GM21619 (cell line): ENCODE measurements around the gene NENF.
"Not testable (repeated sequence)": the region's sequence is repeated elsewhere in the genome, so short reads cannot be mapped to it uniquely, and the experiment has no call there.

Experiments used
- ATAC-seq: cut with Tn5 transposase; IDR thresholded peaks from one replicate; pipeline ENCODE4 v1.9.1; 2021; ENCODE audit not compliant: unreplicated experiment

NENF gene

DNA sequence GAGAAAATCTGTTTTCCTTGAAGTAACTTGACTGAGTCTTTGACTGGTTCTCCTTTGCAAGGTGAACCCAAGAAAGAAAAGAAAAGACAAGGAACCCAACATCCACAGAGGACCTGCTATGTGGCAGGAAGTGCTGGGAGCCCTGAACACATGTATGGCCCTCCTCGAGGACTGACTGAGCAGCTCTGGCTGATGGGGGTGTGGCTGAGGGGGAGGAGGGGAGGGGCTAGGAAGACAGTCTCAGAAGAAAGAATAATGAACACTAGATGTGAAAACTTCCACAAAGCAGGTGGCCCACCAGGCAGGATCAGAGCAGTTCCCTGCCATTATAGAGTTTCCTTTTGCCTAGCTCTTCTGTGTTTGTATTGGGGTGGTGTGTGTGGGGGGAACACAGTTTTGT lies 26.1 kb downstream of the NENF start:
- no peak for ATAC-seq

DNA sequence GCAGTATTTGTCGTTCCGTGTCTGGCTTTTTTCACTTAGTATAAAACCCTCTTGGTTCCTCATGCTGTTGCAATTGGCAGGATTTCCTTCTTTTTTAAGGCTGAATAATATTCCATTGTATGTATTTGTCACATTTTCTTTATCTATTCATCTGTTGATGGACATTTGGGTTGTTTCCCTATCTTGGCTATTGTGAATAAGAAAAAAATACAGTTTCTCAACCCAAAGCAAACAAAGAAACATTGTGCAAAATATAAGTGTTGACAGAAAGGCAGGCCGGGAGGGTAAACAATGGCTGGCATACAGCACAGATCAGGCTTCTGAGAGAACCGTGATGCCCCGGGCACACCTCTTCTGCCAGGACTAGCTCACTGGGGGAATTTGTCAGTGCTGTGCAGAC lies 26.9 kb downstream of the NENF start:
- no peak for ATAC-seq

DNA sequence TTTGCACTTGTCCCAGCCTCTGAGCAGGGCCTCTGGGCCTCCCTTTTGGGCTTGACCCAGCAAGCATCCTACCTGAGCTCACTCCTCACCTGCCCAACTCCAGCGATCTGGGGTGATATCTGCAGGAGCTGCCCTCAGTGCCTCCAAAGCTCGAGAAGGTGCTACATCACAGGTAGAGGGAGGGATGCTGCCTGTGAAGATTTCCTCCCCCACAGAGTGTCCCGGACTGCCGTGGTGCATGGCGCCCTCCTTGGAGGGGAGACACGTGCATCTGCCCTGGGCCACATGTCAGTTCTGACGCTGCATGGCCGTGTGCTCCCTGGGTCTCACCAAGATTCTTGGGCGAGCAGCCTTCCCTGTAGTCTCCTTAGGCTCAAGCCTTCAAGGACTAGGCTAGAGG lies 27.7 kb downstream of the NENF start:
- no peak for ATAC-seq

DNA sequence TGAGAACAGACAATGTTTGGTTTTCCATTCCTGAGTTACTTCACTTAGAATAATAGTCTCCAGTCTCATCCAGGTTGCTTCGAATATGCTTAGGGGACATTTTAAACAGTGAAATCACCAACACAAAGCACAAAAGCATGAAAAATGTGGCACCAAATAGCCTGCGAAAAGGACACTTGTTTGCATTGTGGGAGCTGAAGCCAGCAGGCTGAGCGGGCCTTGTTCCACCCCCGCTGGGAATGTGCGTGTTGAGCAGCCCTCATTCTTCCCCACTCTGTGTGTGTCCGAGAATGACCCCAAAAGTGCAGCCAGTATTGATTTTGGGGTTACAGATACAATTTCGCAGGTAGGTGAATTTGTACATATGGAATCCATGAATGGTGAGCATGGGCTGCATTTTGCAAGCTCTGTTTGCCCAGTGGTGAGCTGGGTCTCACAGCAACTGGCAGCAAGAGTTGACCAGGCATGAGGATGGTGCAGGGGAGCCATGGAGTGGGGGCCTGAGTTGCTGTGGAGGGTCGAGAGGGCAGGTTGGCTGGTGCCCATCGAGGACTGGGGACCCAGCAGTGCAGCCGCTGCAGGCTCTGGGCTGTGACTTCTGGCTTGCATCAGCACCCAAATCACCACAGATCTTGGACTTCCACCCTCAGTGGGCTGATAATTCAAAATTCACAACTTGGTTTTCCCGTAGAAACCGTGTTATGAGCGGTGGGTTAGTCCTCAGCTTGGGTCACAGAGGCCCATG lies 29.4 kb downstream of the NENF start:
- ATAC-seq: no peak

DNA sequence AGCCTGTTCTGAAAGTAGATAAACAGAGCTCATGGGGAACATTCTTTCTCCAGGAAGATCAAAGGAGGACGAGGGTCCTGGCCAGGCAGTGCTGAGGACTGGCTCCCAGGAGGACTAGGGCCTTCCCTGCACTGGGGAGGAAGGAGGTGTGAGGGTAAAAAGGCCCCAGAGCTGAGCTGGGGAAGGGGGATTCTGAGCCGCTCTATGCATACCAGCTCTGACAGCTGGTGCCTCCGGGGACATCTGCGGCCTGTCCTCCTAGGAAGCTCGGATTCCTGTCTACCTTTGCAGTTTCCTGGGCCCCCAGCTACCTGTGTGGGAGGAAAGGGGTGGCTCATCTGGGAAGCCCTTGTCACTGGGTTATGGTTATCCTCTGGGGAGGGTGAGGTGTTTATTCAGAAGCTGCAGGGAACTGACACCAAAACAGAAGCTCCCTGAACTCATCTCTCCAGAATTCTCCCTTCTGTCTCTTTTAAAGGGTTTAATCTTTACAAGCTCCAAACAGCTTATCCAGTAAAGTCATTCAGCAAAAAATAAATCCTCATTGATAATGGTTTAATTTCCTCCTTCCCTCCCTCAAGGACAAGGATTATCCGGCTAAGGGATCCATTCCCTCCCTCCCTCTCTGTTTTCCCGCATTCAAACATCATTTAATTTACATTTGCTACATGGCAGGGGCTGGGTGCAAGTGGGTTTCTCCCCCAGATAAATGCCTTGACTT lies 31.0 kb downstream of the NENF start:
- ATAC-seq: no peak

DNA sequence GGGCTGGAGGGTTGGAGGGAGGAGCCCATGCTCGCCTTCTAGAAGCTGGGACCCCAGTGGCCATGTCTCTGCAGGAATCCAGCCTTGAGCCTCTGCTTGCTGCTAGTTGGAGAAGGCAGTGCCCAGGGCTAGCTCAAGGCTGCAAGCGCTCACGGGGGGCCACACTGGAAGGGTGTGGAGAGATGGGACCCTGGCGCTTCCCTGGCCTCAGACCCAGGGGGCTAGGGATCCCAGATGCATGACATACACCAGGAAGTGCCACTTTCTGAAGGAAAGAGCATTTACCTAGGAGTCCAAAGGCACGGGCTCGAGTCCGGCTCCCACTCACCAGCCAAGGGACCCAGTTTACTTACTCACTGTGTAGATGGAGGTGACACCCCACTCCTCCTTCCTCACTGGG lies 32.6 kb downstream of the NENF start:
- ATAC-seq: no peak

DNA sequence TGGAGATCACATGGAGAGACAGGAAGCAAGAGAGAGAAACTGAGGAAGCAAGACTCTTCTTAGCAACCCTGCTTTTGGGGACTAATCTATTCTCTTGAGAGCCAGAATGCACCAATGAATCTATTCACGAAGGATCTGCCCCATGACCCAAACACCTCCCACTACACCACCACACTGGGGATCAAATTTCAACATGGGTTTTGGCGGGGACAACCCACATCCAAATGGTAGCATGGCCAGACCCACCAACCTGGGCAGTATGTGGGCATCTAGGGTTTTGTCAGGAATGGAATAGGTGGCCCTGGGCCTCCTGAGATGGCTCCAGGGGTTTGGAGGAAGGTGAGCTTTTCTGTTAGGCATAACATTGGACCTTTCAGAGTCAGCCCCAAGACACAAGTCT lies 33.7 kb downstream of the NENF start:
- ATAC-seq: no peak

DNA sequence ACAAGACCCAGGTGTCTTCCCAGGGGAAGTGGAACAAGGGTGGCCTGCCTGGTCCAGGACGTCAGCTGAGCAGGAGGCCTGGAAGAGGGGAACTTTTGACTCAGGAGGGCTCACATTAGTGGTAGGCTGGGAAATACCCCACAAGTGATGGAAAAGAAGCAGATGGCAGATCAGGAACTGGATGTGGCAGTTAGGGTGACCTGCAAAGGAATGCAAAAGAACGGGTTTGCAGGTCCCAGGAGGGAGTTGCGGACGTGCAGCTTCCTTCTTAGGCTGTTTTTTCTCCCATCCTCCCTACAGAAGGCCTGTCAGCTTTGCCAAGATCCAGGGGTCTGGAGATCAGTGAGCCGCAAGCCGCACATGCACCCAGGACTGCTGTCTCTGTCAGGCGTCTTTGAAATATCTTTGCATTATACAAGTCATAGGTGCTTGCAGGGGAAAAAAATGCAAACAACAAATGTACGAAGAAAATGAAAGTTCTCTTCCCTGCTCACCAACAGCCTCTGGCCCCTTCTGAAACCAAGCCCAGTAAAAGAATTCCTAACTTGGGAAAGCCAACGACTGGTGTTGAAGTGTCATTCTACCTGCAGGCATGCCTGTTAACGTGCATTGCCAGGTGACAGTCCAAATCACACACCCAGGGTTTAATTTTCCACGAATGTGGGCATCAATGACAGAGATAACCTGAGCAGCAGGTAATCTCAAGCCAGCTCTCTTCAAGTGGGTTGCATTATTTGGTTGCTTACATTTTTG lies 34.4 kb downstream of the NENF start:
- no peak for ATAC-seq

DNA sequence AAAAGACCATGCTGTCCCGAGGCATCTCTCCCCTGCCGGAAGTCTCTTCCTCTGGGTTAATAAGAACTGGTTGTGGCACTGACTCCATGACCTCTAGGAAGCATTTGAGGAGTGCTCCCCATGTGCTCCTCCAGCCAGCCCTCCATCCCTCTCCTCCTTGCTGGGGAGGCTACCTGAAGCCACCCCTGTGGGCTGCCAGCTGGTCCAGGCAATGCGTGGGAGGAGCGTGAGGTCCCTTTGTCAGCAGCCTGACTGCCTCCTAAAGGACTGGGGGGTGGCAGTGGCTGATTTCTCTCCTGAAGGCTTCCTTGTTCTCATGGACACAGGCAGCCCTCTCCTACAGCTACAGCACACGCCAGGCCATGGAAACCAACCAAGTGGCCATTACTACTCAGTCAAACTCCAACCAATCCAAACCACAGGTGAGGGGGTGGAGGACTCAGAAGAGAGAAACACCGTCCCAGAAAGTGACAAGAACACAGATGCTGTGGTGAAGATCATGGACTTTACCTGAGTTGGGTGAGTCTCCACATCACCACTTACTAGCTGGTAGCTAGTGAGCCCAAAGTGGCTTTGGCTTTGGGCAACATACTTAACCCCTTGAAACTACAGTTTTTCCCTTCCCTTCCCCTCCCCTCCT lies 35.2 kb downstream of the NENF start:
- no peak for ATAC-seq

DNA sequence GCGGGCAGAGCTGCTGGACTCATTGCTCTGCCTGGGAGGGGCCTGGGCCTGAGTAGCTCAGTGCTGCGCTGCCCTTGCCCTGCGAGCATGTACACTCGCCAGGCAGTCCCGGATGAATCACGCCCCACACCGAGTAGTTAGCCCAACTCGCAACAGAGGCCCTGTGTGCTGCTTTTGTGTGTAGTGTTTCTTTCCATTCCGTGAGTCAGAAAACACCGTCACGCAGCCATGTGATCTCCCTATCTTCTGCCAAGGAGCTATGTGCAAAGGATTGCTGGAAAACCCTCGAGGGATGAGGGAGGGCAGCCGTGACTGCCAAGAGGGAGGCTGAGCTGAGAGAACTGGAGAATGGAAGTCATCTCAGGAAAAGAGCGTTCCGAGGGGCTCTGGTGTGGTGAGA lies 37.3 kb downstream of the NENF start:
- no peak for ATAC-seq

DNA sequence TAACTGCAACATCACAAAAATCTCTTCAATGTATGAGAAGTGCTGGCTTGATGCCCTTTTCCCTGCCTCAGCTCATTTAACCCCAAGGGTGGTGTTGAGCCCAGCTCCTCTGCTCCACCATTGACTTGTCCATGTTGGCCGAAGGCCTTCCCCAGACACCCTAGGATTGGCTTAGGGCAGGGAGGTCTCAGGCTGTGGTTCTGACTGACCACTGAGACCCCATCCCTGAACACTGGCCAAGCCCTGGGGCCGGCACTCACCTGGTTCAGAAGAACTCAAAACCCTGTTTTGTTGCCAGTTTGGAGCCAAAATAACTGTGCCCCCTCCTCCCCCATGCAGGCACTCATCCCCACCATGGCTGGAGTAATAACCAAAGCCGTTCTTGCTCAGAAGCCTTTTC lies 38.6 kb downstream of the NENF start:
- ATAC-seq: no peak

DNA sequence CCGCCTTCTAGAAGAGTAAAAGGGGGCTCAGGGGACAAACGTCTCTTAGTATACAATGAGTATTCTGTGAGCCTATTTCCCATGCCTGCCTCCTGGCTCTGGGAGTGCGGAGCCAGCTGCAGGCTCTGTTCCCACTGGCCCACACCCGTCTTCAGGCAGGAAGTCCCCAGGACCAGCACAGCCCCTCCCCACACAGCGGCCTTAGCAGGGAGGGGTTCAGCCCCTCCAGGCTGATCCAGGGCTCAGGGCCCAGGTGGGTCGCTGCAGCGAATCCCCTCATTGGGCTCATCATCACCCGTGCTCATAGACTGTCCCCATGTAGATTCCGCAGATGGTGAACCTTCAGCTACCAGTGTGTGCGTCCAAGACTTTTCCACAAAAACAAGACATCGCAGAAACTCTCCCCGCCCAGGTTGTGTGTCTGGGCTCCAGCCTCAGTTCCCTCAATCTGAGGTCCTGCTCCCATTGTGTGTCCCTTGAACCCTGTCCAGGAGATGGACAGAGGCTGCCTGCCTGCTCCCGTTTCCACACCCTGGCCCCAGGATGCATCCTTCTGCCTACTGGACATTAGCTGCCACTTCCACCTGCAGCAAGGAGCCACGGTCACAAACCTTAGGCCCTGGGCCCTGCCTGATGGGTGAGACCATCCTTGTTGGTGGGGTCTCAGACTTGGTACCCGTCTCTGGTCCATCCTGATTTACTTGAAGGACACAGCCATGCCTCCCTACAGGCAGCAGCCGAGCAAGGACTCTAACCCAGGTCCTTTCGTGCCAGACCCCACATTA lies 39.4 kb downstream of the NENF start:
- ATAC-seq: no peak

DNA sequence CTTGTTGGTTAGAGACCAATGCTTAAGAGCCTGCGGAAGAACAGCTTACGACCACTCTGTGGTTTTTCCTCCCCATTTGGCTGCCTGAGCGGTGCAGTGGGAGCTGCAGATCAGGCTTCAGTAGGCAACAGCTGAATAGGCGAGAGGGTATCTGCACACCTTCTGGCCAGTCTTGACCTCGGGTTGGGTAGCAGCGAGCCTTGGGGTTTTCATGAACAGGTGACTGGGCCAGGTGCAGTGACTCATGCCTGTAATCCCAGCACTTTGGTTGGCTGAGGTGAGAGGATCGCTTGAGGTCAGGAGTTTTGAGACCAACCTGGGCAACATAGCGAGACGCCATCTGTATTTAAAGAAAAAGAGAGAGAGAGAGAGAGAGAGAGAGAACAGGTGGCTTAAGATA lies 41.0 kb downstream of the NENF start:
- ATAC-seq: no peak

DNA sequence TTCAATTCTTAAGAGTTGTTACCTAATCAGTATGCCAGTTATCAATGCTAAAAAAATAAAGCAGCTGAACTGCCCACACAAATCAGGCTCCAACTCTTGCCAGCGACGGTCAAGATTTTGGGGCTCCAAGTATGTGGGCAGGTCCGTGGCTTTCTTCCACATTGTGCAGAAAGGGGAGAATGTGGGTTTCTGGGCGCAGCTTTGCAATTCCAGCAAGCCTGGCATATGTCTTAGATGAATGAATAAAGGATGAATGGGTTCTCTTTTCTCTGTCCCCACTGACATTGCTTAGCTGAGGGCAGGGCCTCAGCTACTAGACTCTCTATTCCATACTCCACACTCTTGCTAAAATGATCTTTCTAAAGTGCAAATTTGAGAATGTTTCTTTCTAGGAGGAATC lies 42.4 kb downstream of the NENF start:
- no peak for ATAC-seq

DNA sequence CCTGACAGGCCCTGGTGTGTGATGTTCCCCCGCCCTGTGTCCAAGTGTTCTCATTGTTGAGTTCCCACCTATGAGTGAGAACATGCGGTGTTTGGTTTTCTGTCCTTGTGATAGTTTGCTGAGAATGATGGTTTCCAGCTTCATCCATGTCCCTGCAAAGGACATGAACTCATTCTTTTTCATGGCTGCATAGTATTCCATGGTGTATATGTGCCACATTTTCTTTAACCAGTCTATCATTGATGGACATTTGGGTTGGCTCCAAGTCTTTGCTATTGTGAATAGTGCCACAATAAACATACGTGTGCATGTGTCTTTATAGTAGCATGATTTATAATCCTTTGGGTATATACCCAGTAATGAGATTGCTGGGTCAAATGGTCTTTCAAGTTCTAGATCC lies 43.1 kb downstream of the NENF start:
- not testable (repeated sequence) for ATAC-seq

DNA sequence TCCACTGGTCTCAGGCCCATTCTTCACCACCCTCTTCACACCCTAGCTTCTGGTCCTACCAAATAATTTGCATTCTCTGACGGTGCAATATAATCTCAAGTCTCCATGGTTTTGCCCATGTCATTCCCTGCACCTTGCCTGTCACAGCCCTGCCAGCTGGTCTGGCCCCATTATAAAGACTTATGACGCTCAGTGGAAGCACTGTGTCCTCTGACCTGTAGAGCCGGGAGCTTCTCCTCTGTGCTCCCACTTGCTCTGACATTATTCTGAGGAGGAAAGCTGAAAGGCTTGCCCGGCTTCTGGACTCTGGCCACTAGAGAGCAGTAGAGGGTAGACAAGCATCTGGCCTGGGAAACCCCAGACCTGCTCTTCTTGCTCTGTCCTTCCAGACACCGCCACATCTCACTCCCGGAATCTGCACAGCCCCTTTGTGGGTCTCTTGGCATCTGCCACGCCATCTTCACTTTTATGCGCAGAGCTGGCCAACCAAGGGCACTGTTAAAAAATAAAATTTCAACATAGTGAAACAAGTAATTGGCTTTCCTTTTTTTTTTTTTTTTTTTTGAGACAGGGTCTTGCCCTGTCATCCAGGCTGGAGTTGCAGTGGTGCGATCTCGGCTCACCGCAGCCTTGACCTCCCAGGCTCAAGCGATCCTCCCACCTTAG lies 44.4 kb downstream of the NENF start:
- ATAC-seq: peak; percentile 94

DNA sequence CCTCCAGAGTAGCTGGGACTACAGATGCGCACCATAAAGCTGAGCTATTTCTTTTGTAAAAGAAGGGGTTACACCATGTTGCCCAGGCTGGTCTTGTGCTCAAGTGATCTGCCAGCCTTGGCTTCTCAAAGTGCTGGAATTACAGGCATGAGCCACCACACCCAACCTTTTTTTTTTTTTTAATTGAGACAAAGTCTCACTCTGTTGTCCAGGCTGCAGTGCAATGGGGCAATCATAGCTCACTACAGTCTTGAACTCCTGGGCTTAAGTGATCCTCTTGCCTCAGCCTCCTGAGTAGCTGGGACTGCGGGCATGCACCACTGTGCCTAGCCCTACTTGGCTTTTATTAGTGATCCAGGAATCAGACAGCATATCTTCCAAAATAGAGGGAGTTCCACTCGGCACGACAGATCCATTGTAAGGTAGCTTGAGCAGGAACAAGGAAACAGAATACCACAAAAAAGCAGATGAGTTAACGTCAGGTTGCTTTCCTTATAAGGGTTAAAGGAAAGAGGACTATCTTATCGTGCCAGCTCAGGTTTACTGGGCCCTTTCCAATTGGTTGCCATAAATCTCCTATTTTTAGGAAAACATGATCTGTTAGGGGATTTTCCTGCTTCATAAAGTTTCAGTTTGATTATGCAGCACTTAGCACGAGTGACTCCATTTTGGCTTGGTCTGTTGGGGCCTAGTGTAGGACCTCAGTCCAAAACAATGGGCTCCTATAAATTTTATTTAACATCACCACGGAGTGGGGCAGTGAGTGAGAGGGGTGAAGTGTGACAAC lies 45.2 kb downstream of the NENF start:
- ATAC-seq: no peak

DNA sequence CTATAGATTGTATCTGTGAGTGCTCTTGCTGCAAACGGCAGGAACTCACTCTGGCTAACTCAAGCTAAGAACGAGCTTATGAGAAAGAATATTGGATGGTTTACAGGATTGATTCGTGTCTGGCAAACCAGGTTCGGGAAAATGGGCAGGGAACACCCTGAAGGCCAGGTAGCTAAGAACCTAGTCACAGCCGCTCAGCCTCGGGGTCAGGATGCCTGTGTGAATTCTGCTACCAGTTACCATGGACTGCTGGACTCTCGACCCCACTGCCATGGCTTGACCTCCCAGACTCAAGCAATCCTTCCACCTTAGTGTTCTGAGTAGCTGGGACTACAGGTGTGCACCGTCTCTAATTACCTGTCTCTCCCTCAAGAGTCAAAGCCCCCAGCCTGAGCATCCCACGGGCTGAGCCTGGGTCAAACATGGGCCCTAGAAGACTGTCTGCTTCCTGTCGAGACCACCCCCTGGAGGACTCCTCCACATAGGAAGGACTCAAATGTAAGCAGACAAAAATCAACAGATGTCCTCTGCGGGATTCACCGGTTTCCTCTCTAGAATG lies 45.8 kb downstream of the NENF start:
- no peak for ATAC-seq

DNA sequence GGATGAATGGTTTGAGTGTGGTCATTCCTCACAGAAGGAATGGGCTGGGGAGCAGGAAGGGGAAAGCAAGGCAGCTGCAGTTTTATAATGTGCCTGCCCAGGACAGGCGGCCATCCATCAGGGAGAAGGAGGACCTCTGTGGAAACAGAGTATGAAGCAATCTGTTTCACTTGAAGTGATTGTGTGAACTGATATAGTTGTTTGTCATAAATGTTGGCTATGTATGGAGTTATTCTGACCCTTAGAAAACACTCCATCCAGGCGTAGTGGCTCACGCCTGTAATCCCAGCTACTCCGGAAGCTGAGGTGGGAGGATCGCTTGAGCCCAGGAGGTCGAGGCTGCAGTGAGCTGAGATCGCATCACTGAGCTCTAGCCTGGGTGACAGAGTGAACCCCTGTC lies 46.5 kb downstream of the NENF start:
- no peak for ATAC-seq
